T-helper 1 cell treated with Interleukin-12 subunit alpha and Interleukin-12 subunit beta and Interleukin-4 antibody, amounts not matched to agents 30 μg/mL and 1 μg/mL, for 36 hours (primary cell): Measurements from ENCODE around the gene HS3ST6.
"Not testable (repeated sequence)": the region's sequence is repeated elsewhere in the genome, so short reads cannot be mapped to it uniquely, and the experiment has no call there.

Experiments
- H3K27ac Mint-ChIP-seq: one replicate; pipeline ENCODE4 v1.8.0; 2021; ENCODE audit warnings: mild to moderate bottlenecking, mixed read lengths
- H3K27me3 Mint-ChIP-seq: one replicate; pipeline ENCODE4 v1.8.0; 2021; ENCODE audit warnings: low read depth, mixed read lengths
- H3K36me3 Mint-ChIP-seq: one replicate; pipeline ENCODE4 v1.8.0; 2021; ENCODE audit warnings: low read depth, mixed read lengths
- H3K4me1 Mint-ChIP-seq: one replicate; pipeline ENCODE4 v1.8.0; 2021; ENCODE audit warnings: low read depth, mixed read lengths
- H3K4me3 Mint-ChIP-seq: one replicate; pipeline ENCODE4 v1.8.0; 2021; ENCODE audit warnings: mild to moderate bottlenecking, moderate library complexity, mixed read lengths
- H3K9me3 Mint-ChIP-seq: one replicate; pipeline ENCODE4 v1.8.0; 2021; ENCODE audit warnings: mixed read lengths

The HS3ST6 gene

GRCh38 chr16:1940273-1941161, 22.3 kb upstream of the HS3ST6 start:
- H3K27me3 Mint-ChIP-seq = no peaks in the 10 kb centered on the region
- H3K4me3 Mint-ChIP-seq = no peak overlapping the region
- H3K9me3 Mint-ChIP-seq = no peaks in the 10 kb centered on the region
- peaks cover 7% of the 10 kb centered on the region for H3K36me3 Mint-ChIP-seq
- no peak overlapping the region for H3K27ac Mint-ChIP-seq
- peaks cover 17% of the 10 kb centered on the region for H3K4me1 Mint-ChIP-seq

- not testable (repeated sequence) for H3K9me3 Mint-ChIP-seq, H3K27ac Mint-ChIP-seq, H3K27me3 Mint-ChIP-seq, H3K36me3 Mint-ChIP-seq, H3K4me3 Mint-ChIP-seq
- peaks cover 17% of the 10 kb centered on the region for H3K4me1 Mint-ChIP-seq
Observed at GRCh38 chr16:1939833-1940232, 21.6 kb upstream of the HS3ST6 start.

DNA sequence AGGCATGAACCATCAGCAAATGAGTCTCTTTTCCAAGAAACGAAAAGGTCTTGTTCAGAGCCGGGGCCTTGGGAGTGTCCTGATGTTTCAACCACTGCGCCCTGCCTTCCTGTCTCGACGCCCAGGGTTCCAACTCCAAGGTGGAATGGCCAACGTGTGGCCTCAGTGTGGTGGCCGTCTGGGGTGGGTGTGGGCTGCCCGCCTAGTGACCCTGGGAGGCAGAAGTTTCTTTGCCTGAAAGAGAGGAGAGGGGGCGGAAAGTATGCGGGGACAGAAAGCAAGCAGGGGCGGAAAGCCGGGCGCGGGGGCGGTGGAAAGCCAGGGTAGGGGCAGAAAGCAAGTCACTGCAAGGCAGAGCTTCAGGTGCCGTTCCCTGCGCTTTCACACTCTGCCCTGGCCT, 20.7 kb upstream of the HS3ST6 start:
- Mint-ChIP-seq H3K27me3 (no peaks in the 10 kb centered on the region), H3K4me3 (no peak overlapping the region), H3K36me3 (peaks cover 7% of the 10 kb centered on the region), H3K9me3 (no peaks in the 10 kb centered on the region), H3K4me1 (peaks cover 14% of the 10 kb centered on the region), H3K27ac (no peak overlapping the region)

- peaks cover 11% of the 10 kb centered on the region for H3K4me1 Mint-ChIP-seq
- no peak overlapping the region for H3K27ac Mint-ChIP-seq
- H3K27me3 Mint-ChIP-seq = no peaks in the 10 kb centered on the region
- H3K4me3 Mint-ChIP-seq = no peak overlapping the region
- peaks cover 7% of the 10 kb centered on the region for H3K36me3 Mint-ChIP-seq
- no peaks in the 10 kb centered on the region for H3K9me3 Mint-ChIP-seq
Observed at GRCh38 chr16:1938316-1938715, 20.1 kb upstream of the HS3ST6 start.

GRCh38 chr16:1936945-1937479, 18.8 kb upstream of the HS3ST6 start:
- Mint-ChIP-seq H3K4me1 (peaks cover 9% of the 10 kb centered on the region), H3K9me3 (no peaks in the 10 kb centered on the region), H3K27ac (no peak overlapping the region), H3K4me3 (no peak overlapping the region), H3K36me3 (peaks cover 7% of the 10 kb centered on the region), H3K27me3 (no peaks in the 10 kb centered on the region)

DNA sequence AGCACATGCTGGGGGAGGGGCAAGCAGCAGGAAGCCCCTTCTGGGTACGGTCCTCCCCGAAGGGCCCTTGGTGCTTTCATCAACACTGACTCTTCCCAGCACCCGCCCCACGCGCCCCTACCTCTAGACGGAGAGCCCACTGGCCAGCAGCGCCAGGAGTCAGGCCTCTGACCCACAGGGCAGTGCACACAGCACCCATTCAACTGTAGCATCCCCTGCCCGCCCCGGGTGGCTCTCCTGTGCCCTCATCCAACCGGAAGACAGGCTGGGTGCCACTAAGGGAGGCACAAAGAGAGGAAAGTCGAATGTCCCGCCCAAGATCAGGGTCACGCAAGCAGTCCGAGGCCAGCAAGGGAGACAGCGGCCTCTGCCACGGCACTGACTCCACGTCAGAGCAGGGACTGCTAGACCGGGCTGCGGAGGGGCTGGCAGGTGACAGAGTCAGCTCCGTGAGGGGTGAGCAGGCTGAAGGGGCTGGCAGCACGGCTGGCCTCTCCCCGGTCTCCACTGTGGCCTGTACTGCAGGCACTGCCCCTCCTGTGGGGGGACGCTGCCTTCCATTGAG, 15.0 kb upstream of the HS3ST6 start:
- H3K27me3 Mint-ChIP-seq = peaks cover 6% of the 10 kb centered on the region
- peaks cover 3% of the 10 kb centered on the region for H3K36me3 Mint-ChIP-seq
- H3K4me1 Mint-ChIP-seq = peaks cover 2% of the 10 kb centered on the region
- no peaks in the 10 kb centered on the region for H3K9me3 Mint-ChIP-seq
- no peak overlapping the region for H3K27ac Mint-ChIP-seq
- H3K4me3 Mint-ChIP-seq = no peak overlapping the region

DNA sequence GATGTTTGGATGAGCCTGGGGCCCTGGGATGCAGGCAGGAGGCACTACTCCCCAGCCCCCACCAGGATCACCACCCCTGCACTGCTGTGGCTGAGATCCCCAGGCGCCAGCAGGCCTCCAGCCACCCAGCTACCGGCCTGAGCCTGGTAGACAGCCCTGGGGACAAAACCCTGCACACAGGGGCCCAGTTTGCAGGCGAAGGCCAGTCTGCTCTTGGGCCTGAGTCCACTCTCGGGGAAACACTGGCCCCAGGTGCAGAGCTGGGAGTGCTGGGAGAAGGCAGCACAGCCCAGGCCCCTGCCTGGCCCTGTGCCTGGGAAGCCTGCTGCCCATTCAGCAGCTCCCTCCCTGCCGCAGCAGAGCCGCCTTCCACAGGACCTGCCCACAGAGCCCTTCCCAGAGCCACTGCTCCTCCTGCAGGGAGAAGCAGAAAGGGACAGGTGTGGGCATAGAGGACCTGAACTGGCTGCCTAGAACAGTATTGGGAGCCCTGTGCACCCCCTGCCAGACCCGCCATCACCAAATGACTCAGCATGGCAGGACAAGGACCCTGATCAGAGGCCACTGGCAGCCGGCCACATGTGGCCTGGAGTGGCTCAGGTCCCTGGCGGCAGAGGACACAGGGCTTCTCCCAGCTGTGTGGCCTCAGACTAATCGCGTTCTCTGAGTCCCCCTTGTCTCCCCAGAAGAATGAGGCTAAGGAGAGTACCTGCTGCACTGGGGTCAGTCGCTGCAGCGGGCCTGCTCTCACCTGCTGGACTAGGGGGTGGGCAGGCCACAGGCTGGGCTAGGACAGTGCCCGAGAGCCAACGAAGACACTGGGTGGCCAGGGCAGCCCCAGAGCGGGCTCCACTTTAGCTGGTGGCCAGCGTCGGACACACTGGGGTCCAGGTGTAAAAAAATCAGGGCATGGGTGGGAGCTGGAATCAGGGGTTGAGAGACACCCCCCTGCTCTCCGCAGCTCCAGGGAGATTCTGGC, 14.1 kb upstream of the HS3ST6 start:
- no peak overlapping the region for H3K4me3 Mint-ChIP-seq
- H3K9me3 Mint-ChIP-seq = no peaks in the 10 kb centered on the region
- no peaks in the 10 kb centered on the region for H3K36me3 Mint-ChIP-seq
- peaks cover 6% of the 10 kb centered on the region for H3K27me3 Mint-ChIP-seq
- no peak overlapping the region for H3K27ac Mint-ChIP-seq
- peaks cover 2% of the 10 kb centered on the region for H3K4me1 Mint-ChIP-seq

DNA sequence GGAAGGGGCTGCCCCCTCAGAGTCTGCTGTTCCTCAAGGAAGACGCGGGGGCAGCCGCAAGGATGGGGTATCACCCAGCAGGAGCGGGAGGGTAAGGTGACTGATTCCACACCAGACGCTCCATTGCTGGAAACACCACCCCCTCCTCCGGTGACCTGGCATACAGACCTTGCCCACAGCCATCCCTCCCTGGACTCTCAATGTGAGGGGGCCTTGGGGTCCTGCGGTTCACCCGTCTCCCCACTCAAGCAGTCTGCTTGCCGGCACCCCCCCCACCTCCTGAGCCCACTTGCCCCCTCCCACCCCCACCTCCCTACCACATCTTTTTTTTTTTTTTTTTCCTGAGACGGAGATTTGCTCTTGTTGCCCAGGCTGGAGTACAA, 12.1 kb upstream of the HS3ST6 start:
- H3K4me3 Mint-ChIP-seq = no peak overlapping the region
- no peaks in the 10 kb centered on the region for H3K36me3 Mint-ChIP-seq
- H3K9me3 Mint-ChIP-seq = no peaks in the 10 kb centered on the region
- H3K27me3 Mint-ChIP-seq = peaks cover 6% of the 10 kb centered on the region
- peaks cover 2% of the 10 kb centered on the region for H3K4me1 Mint-ChIP-seq
- H3K27ac Mint-ChIP-seq = no peak overlapping the region

DNA sequence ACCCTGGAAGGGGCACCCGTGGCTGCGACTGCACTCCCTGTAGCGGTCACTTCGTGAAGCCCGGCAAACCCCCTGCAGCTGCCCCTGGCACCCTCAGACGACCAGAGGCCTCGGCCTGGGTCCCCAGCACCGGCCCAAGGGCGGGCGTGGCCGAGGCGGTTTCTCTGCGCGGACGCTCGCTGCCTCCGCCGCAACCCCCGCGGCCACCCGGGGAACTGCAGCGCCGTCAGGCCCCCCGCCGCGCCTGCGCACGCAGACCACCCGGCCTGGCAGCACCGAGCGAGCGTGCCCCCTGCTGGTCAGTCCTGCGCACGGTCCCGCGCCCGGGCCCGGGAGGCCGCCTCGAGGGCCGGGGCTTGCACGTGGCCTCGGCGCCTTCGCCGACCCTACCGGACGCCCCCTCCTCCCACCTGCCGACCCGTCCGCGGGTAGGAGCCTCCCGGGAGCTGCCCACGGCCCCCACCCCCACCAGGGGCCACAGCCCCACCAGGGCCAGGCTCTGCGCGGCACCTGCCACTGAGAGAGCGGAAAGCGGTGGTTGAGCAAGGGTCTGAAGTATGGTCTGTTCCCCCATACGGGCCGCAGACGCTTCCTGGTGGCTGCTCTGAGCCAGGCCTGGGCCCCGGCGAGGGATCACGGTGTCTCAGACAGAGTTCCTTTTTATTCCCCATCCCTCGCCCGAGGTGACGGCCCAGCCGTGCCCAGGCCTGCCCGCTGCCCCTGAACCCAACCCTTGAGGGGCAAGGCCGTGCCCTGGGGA, 11.5 kb upstream of the HS3ST6 start:
- no peaks in the 10 kb centered on the region for H3K36me3 Mint-ChIP-seq
- no peak overlapping the region for H3K4me3 Mint-ChIP-seq
- peaks cover 2% of the 10 kb centered on the region for H3K4me1 Mint-ChIP-seq
- peaks cover 9% of the 10 kb centered on the region for H3K27me3 Mint-ChIP-seq
- no peaks in the 10 kb centered on the region for H3K9me3 Mint-ChIP-seq
- H3K27ac Mint-ChIP-seq = no peak overlapping the region

- Mint-ChIP-seq H3K27ac (peak overlapping the region; percentile 49), H3K4me1 (peaks cover 2% of the 10 kb centered on the region), H3K36me3 (no peaks in the 10 kb centered on the region), H3K4me3 (peak overlapping the region; percentile 69), H3K27me3 (peaks cover 16% of the 10 kb centered on the region), H3K9me3 (no peaks in the 10 kb centered on the region)
Observed at GRCh38 chr16:1929105-1929504, 10.9 kb upstream of the HS3ST6 start.

DNA sequence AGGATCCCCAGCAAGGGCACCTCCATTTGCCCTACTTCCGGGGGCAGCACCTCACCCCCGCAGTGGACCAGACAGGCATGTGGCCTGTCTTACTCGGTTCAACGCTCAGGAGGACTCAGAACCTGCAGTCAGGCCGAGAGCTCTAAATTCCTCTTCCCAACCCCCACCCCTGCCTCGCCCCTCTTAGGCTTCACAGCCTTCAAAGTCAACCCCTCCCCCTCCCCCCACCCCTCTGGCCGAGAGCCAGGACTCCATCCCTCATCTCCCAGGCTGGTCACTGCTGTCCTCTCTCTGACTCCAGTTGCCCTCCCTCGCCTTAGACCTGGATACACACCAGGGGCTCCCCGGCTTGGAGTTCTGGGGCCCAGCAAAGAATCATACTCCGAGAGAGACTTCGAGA, 8.1 kb upstream of the HS3ST6 start:
- H3K36me3 Mint-ChIP-seq = no peaks in the 10 kb centered on the region
- H3K4me3 Mint-ChIP-seq = no peak overlapping the region
- no peaks in the 10 kb centered on the region for H3K9me3 Mint-ChIP-seq
- H3K4me1 Mint-ChIP-seq = peaks cover 2% of the 10 kb centered on the region
- H3K27ac Mint-ChIP-seq = no peak overlapping the region
- peaks cover 35% of the 10 kb centered on the region for H3K27me3 Mint-ChIP-seq

DNA sequence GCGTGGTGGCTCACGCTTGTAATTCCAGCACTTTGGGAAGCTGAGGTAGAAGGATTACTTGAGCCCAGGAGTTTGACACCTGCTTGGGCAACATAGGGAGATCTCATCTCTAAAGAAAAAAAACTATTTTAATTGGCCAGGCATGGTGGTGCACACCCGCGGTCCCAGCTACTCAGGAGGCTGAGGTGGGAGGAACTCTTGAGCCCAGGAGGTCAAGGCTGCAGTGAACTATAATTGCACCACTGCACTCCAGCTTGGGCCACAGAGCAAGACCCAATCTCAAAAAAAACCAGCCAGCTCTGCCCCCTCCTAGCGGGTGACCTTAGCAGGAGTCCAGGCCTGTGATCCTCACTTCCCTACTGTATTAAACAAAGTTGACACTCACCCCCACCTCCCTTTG, 5.9 kb upstream of the HS3ST6 start:
- no peak overlapping the region for H3K27ac Mint-ChIP-seq
- H3K27me3 Mint-ChIP-seq = peaks cover 48% of the 10 kb centered on the region
- H3K9me3 Mint-ChIP-seq = no peaks in the 10 kb centered on the region
- H3K4me3 Mint-ChIP-seq = no peak overlapping the region
- H3K4me1 Mint-ChIP-seq = peaks cover under 1% of the 10 kb centered on the region
- H3K36me3 Mint-ChIP-seq = no peaks in the 10 kb centered on the region

DNA sequence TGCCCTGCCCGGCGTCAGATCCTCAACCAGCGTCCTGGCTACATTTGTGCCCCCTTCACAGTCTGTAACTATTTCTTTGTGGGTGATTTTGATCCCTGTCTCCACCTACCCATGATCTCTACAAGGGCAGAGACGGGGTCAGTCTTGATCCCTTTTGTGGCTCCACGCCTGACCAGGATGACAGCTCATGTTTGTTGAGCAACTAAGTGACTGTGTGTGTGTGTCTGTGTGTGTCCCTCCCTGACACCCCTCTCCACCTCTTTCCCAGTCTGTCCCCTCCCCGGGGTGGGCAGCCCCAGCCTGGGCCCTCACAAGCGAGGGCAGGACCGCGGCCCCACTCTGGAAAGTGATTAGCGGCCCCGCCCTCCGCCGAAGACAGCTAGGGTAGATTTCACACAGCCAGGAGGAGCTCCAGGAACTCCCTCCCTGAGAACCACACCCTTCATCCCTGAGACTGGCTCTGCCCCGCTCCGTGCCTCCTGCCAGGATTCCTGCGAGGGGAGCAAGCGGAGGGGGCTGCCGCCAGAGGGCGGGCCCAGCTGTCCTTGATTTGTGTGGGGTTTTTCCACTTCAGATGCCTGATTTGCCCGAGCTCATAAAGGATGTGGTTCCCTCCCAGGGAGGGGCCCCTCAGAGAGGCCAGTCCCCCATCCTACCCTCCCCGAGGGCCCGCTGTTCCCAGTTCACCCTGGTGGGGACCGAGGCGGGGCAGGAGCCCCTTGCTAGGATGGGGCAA, 5.3 kb upstream of the HS3ST6 start:
- Mint-ChIP-seq H3K27me3 (peaks cover 53% of the 10 kb centered on the region), H3K36me3 (no peaks in the 10 kb centered on the region), H3K4me3 (no peak overlapping the region), H3K4me1 (no peaks in the 10 kb centered on the region), H3K27ac (no peak overlapping the region), H3K9me3 (no peaks in the 10 kb centered on the region)
